PFSK-1 (cell line): ENCODE results near the gene GPR160.

Source experiments
- POLR2AphosphoS5 ChIP-seq: IDR thresholded peaks from 2 replicates; pipeline ENCODE4 v1.6.1; 2012; ENCODE audit warnings: low read depth, mild to moderate bottlenecking, control low read depth, low read length, moderate library complexity
- REST ChIP-seq, 2 experiments: IDR thresholded peaks; 2 replicates each; pipeline versions ENCODE4 v1.6.1 to v1.8.0; 2011 to 2012; ENCODE audit warnings: low read depth in 2 of 2, low read length in 2 of 2, control low read depth in 1 of 2, inconsistent platforms in 1 of 2, mild to moderate bottlenecking in 1 of 2, moderate library complexity in 1 of 2; ENCODE audit not compliant: insufficient read depth in 1 of 2
- SIN3A ChIP-seq: IDR thresholded peaks from 2 replicates; pipeline ENCODE4 v1.6.1; 2012; ENCODE audit warnings: mild to moderate bottlenecking, low read length, moderate library complexity, borderline replicate concordance; ENCODE audit not compliant: insufficient read depth
- TAF1 ChIP-seq: IDR thresholded peaks from 2 replicates; pipeline ENCODE4 v1.6.1; 2012; ENCODE audit warnings: low read length, control low read depth, borderline replicate concordance; ENCODE audit not compliant: insufficient read depth

- no peak for TF ChIP-seq POLR2AphosphoS5
- no peak for TF ChIP-seq TAF1
- TF ChIP-seq REST (IDR thresholded peaks at IDR 0.05; ENCODE audit: insufficient read depth in 1 of 2, low read depth in 2 of 2, low read length in 2 of 2) = no peak
- TF ChIP-seq SIN3A = no peak
Observed at GRCh38 chr3:169998668-169999131, 39.1 kb upstream of the GPR160 start.
